Glutamatergic neuron (in vitro differentiated cells): ENCODE results near the gene AP3D1. TPM values are rescaled to one million over a fixed set of nuclear protein-coding genes. Genes with fewer than 3 reads are reported as not detected.
A peak's percentile ranks its signal among the peaks of the same experiment; 100 is the strongest.

Experiments used
- DNase-seq: peaks from one replicate; pipeline ENCODE4 v3.0.0; 2022
- H3K27ac Mint-ChIP-seq: one replicate; pipeline ENCODE4 v1.8.0; 2020; ENCODE audit warnings: mild to moderate bottlenecking, mixed read lengths, inconsistent platforms; ENCODE audit not compliant: unreplicated experiment
- H3K27me3 Mint-ChIP-seq: one replicate; pipeline ENCODE4 v1.8.0; 2020; ENCODE audit warnings: mild to moderate bottlenecking, moderate library complexity, mixed read lengths, inconsistent platforms; ENCODE audit not compliant: unreplicated experiment
- H3K36me3 Mint-ChIP-seq: one replicate; pipeline ENCODE4 v1.8.0; 2020; ENCODE audit warnings: mild to moderate bottlenecking, mixed read lengths, inconsistent platforms; ENCODE audit not compliant: unreplicated experiment
- H3K4me1 Mint-ChIP-seq: one replicate; pipeline ENCODE4 v1.8.0; 2020; ENCODE audit warnings: mild to moderate bottlenecking, low read depth, mixed read lengths, inconsistent platforms; ENCODE audit not compliant: unreplicated experiment
- H3K4me3 Mint-ChIP-seq: one replicate; pipeline ENCODE4 v1.8.0; 2020; ENCODE audit warnings: mild to moderate bottlenecking, mixed read lengths, inconsistent platforms; ENCODE audit not compliant: unreplicated experiment
- H3K9me3 Mint-ChIP-seq: one replicate; pipeline ENCODE4 v1.8.0; 2020; ENCODE audit warnings: mild to moderate bottlenecking, moderate library complexity, mixed read lengths, inconsistent platforms; ENCODE audit not compliant: unreplicated experiment
- CTCF ChIP-seq: fragments of 200-600 bp; sonication (generic); IDR thresholded peaks from one replicate; pipeline ENCODE4 v1.5.0; 2021; ENCODE audit not compliant: partially characterized antibody, unreplicated experiment
- total RNA-seq: library from RNA; stranded (reverse); fragmentation: NEBNext Ultra II Directional; extraction: Animal tissue kit (Norgen Biotek cat#: 25700); gene quantifications from one replicate; pipeline ENCODE4 v1.2.1, GENCODE V29; 2021; ENCODE audit not compliant: unreplicated experiment

AP3D1 gene
- total RNA-seq, 1 donor from 2014 or later: 133 TPM

GRCh38 chr19:2099054-2099501 lies 52.3 kb downstream of the AP3D1 start:
- peaks cover 7% of the 10 kb centered on the region for H3K9me3 Mint-ChIP-seq
- DNase-seq: peak; percentile 61
- no peak for TF ChIP-seq CTCF
- H3K4me1 Mint-ChIP-seq: peaks cover 6% of the 10 kb centered on the region
- no peak overlapping the region for H3K4me3 Mint-ChIP-seq
- H3K36me3 Mint-ChIP-seq: peaks cover 5% of the 10 kb centered on the region
- no peak overlapping the region for H3K27ac Mint-ChIP-seq
- peaks cover 4% of the 10 kb centered on the region for H3K27me3 Mint-ChIP-seq

- Mint-ChIP-seq H3K9me3 (peaks cover 7% of the 10 kb centered on the region), H3K27ac (no peak overlapping the region), H3K27me3 (peaks cover 3% of the 10 kb centered on the region), H3K4me1 (peaks cover 6% of the 10 kb centered on the region), H3K36me3 (no peaks in the 10 kb centered on the region), H3K4me3 (no peak overlapping the region)
- no peak for DNase-seq
- no peak for TF ChIP-seq CTCF
These were observed 53.5 kb downstream of the AP3D1 start for GRCh38 chr19:2097886-2098327.

GRCh38 chr19:2097203-2097885 lies 54.0 kb downstream of the AP3D1 start:
- H3K27ac Mint-ChIP-seq: no peak overlapping the region
- H3K36me3 Mint-ChIP-seq: no peaks in the 10 kb centered on the region
- no peak for TF ChIP-seq CTCF
- peak overlapping the region; percentile 78 for H3K4me3 Mint-ChIP-seq
- H3K9me3 Mint-ChIP-seq: peaks cover 7% of the 10 kb centered on the region
- H3K4me1 Mint-ChIP-seq: peaks cover 6% of the 10 kb centered on the region
- DNase-seq: no peak
- H3K27me3 Mint-ChIP-seq: peaks cover 3% of the 10 kb centered on the region

GRCh38 chr19:2096480-2097202 lies 54.7 kb downstream of the AP3D1 start, which contains the start of gene IZUMO4:
TSS of gene IZUMO4 (plus strand) at chr19:2096915. CDS start at chr19:2096946, 31 bp downstream.
- no peak for TF ChIP-seq CTCF
- H3K9me3 Mint-ChIP-seq: peaks cover 7% of the 10 kb centered on the region
- H3K27ac Mint-ChIP-seq: peak within 1 kb of the TSS; percentile 59
- peaks cover 3% of the 10 kb centered on the region for H3K27me3 Mint-ChIP-seq
- H3K4me3 Mint-ChIP-seq: peak within 1 kb of the TSS; percentile 86
- peaks cover 6% of the 10 kb centered on the region for H3K4me1 Mint-ChIP-seq
- peak; percentile 100 for DNase-seq
- H3K36me3 Mint-ChIP-seq: no peaks in the 10 kb centered on the region
